SH-SY5Y (cell line): ENCODE measurements around the gene PRKG1.

ENCODE experiments used
- GATA2 ChIP-seq: IDR thresholded peaks from 2 replicates; pipeline ENCODE4 v1.6.1; 2011; ENCODE audit warnings: mild to moderate bottlenecking, low read depth, low read length
- GATA3 ChIP-seq: IDR thresholded peaks from 2 replicates; pipeline ENCODE4 v1.6.1; 2011; ENCODE audit warnings: low read depth, mild to moderate bottlenecking, low read length, moderate library complexity

GRCh38 chr10:51052163-51052562, 22.1 kb upstream of the PRKG1 start:
- no peak for TF ChIP-seq GATA2
- no peak for TF ChIP-seq GATA3
